ENCODE measurements around the gene CSN3. TPM values are rescaled to one million over a fixed set of nuclear protein-coding genes. Genes with fewer than 3 reads are reported as not detected.

The CSN3 gene
- total RNA-seq, 1 experiment from 2014 or later = not detected

DNA sequence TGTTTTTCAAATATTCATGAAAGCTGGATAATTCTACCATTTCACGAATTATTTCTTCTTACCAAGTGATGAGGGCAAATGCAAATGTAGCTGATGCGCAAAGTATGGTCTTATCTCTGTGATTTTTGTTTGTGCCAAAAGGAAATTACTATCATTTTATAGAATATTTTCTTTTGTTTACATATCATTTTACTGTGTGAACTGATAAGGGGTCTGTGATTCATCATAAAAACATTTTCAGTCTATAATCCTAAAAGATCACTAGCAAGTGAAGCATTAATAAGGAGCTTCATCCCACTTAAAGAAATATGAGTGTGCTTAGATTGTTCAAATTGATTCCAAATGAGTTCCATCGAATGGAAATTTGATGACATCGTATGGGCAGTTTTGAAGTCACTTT is 694 bp downstream of the CSN3 start:
- Histone ChIP-seq H3K4me1 (ENCODE audit: control insufficient read depth, insufficient read depth, low read length) (no peaks in the 10 kb centered on the region), H3K36me3 (ENCODE audit: control insufficient read depth, insufficient read depth, low read length) (no peaks in the 10 kb centered on the region), H3K9me3 (ENCODE audit: control insufficient read depth, insufficient read depth, low read depth, low read length) (no peaks in the 10 kb centered on the region), H3K4me3 (ENCODE audit: low read depth in 2 of 2, low read length in 2 of 2) (no peak overlapping the region), H3K27me3 (ENCODE audit: control insufficient read depth, insufficient read depth, low read length) (no peaks in the 10 kb centered on the region), H3K27ac (ENCODE audit: low read length) (no peak overlapping the region)
- intact Hi-C loops (cut with micrococcal nuclease; ENCODE audit: unreplicated experiment) = no loop called here
- ATAC-seq (no peak), DNase-seq (ENCODE audit: low read depth, low spot score) (no peak)
- in situ Hi-C loops (cut with HindIII; ENCODE audit: low pct_unique_long_range_greater_than_20kb, low sequenced_read_pairs) = no loop called here
- ChIA-PET CTCF (no interaction called here), POLR2A (no interaction called here)
- BruUV-seq (replicated peaks) = no TSS peak
- TF ChIP-seq, protein P1, sequence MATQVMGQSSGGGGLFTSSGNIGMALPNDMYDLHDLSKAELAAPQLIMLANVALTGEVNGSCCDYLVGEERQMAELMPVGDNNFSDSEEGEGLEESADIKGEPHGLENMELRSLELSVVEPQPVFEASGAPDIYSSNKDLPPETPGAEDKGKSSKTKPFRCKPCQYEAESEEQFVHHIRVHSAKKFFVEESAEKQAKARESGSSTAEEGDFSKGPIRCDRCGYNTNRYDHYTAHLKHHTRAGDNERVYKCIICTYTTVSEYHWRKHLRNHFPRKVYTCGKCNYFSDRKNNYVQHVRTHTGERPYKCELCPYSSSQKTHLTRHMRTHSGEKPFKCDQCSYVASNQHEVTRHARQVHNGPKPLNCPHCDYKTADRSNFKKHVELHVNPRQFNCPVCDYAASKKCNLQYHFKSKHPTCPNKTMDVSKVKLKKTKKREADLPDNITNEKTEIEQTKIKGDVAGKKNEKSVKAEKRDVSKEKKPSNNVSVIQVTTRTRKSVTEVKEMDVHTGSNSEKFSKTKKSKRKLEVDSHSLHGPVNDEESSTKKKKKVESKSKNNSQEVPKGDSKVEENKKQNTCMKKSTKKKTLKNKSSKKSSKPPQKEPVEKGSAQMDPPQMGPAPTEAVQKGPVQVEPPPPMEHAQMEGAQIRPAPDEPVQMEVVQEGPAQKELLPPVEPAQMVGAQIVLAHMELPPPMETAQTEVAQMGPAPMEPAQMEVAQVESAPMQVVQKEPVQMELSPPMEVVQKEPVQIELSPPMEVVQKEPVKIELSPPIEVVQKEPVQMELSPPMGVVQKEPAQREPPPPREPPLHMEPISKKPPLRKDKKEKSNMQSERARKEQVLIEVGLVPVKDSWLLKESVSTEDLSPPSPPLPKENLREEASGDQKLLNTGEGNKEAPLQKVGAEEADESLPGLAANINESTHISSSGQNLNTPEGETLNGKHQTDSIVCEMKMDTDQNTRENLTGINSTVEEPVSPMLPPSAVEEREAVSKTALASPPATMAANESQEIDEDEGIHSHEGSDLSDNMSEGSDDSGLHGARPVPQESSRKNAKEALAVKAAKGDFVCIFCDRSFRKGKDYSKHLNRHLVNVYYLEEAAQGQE (IDR thresholded peaks at IDR 0.05; ENCODE audit: insufficient read depth in 1 of 2, low read depth in 2 of 2, low read length in 1 of 2) = no peak
- no peak for TF ChIP-seq POLR2AphosphoS5 (IDR thresholded peaks at IDR 0.05; ENCODE audit: low read depth, low read length)
- TF ChIP-seq, protein P2, sequence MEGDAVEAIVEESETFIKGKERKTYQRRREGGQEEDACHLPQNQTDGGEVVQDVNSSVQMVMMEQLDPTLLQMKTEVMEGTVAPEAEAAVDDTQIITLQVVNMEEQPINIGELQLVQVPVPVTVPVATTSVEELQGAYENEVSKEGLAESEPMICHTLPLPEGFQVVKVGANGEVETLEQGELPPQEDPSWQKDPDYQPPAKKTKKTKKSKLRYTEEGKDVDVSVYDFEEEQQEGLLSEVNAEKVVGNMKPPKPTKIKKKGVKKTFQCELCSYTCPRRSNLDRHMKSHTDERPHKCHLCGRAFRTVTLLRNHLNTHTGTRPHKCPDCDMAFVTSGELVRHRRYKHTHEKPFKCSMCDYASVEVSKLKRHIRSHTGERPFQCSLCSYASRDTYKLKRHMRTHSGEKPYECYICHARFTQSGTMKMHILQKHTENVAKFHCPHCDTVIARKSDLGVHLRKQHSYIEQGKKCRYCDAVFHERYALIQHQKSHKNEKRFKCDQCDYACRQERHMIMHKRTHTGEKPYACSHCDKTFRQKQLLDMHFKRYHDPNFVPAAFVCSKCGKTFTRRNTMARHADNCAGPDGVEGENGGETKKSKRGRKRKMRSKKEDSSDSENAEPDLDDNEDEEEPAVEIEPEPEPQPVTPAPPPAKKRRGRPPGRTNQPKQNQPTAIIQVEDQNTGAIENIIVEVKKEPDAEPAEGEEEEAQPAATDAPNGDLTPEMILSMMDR (IDR thresholded peaks at IDR 0.05) = no peak
- no peak for TF ChIP-seq TCF7L2 (IDR thresholded peaks at IDR 0.05; ENCODE audit: low read depth, low read length)
- no peak for TF ChIP-seq SIN3A (IDR thresholded peaks at IDR 0.05; ENCODE audit: borderline replicate concordance, insufficient read depth, low read depth, low read length)

DNA sequence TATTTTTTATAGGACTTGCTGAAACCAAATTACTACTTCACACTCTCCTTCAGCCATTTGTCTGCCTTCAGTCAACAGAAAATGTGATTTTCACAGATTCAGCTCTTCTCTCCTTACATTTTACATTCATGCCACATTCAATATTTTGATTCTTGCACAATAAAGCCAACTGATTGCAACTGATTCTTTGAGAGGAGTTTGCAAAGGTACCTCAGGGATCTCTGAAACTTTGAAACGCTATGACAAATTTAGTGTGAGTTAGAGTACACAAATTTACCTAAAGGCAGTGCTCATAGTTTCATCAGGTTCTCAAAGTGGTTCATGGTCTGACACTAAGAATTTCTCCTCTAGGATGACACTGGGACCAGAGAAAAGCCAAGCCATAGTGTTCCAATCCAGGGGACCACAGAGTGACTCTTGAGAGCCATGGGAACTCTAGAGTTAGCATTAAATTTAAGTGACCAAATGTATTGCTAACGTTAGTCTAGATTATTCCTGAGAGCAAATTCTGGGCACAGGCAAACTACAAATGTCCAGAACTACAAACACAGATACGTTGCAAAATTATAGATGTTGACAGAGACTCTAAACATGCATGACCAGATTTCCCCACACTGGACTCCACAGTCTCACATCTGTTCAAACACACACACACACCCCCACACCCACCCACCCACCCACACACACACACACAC is 9.0 kb downstream of the CSN3 start:
- DNase-seq (ENCODE audit: low read depth, low spot score) (no peak), ATAC-seq (no peak)
- TF ChIP-seq, protein P1 (IDR thresholded peaks at IDR 0.05; ENCODE audit: insufficient read depth in 1 of 2, low read depth in 2 of 2, low read length in 1 of 2) = no peak
- TF ChIP-seq, protein P2 (IDR thresholded peaks at IDR 0.05) = no peak
- no peak for TF ChIP-seq TCF7L2 (IDR thresholded peaks at IDR 0.05; ENCODE audit: low read depth, low read length)
- no peak for TF ChIP-seq SIN3A (IDR thresholded peaks at IDR 0.05; ENCODE audit: borderline replicate concordance, insufficient read depth, low read depth, low read length)
- no peak for TF ChIP-seq POLR2AphosphoS5 (IDR thresholded peaks at IDR 0.05; ENCODE audit: low read depth, low read length)
- no peaks in the 10 kb centered on the region for H3K9me3 ChIP-seq (ENCODE audit: control insufficient read depth, insufficient read depth, low read depth, low read length)
- H3K36me3 ChIP-seq (ENCODE audit: control insufficient read depth, insufficient read depth, low read length) = no peaks in the 10 kb centered on the region
- CTCF ChIA-PET = no interaction called here
- no peak overlapping the region for H3K4me3 ChIP-seq (ENCODE audit: low read depth in 2 of 2, low read length in 2 of 2)
- H3K27me3 ChIP-seq (ENCODE audit: control insufficient read depth, insufficient read depth, low read length) = no peaks in the 10 kb centered on the region
- H3K4me1 ChIP-seq (ENCODE audit: control insufficient read depth, insufficient read depth, low read length) = no peaks in the 10 kb centered on the region
- in situ Hi-C loops (cut with HindIII; ENCODE audit: low pct_unique_long_range_greater_than_20kb, low sequenced_read_pairs) = no loop called here
- intact Hi-C loops (cut with micrococcal nuclease; ENCODE audit: unreplicated experiment) = no loop called here
- no peak overlapping the region for H3K27ac ChIP-seq (ENCODE audit: low read length)
- no TSS peak for BruUV-seq (replicated peaks)
- POLR2A ChIA-PET = no interaction called here
